ENCODE results near the gene DYNC1LI2.
"Not testable (repeated sequence)": the region's sequence is repeated elsewhere in the genome, so short reads cannot be mapped to it uniquely, and the experiment has no call there.

DYNC1LI2 gene

GRCh38 chr16:66751303-66751991, at the start of gene DYNC1LI2:
DYNC1LI2 (minus strand) TSS chr16:66751609; CDS start chr16:66751591, 18 bp downstream.
- DNase-seq (ENCODE audit: low read depth) = no peak

GRCh38 chr16:66800856-66801255, 49.4 kb upstream of the DYNC1LI2 start:
- no peak for DNase-seq (ENCODE audit: low read depth)

GRCh38 chr16:66798161-66798560, 46.8 kb upstream of the DYNC1LI2 start:
- no peak for DNase-seq (ENCODE audit: low read depth)

- DNase-seq (ENCODE audit: low read depth) = not testable (repeated sequence)
Measured at GRCh38 chr16:66793984-66794383, 42.6 kb upstream of the DYNC1LI2 start.

GRCh38 chr16:66790130-66790733, 38.8 kb upstream of the DYNC1LI2 start:
- no peak for DNase-seq (ENCODE audit: low read depth)

GRCh38 chr16:66787427-66787826, 36.0 kb upstream of the DYNC1LI2 start:
- no peak for DNase-seq (ENCODE audit: low read depth)

- no peak for DNase-seq (ENCODE audit: low read depth)
Measured at GRCh38 chr16:66786551-66786950, 35.1 kb upstream of the DYNC1LI2 start.

- no peak for DNase-seq (ENCODE audit: low read depth)
Measured at GRCh38 chr16:66776457-66776856, 25.0 kb upstream of the DYNC1LI2 start.

- no peak for DNase-seq (ENCODE audit: low read depth)
Measured at GRCh38 chr16:66774981-66775380, 23.6 kb upstream of the DYNC1LI2 start.

GRCh38 chr16:66758086-66758485, 6.7 kb upstream of the DYNC1LI2 start:
- no peak for DNase-seq (ENCODE audit: low read depth)

- no peak for DNase-seq (ENCODE audit: low read depth)
Measured at GRCh38 chr16:66754819-66755218, 3.4 kb upstream of the DYNC1LI2 start.

GRCh38 chr16:66754211-66754610, 2.8 kb upstream of the DYNC1LI2 start:
- DNase-seq (ENCODE audit: low read depth) = no peak

- no peak for DNase-seq (ENCODE audit: low read depth)
Measured at GRCh38 chr16:66752958-66753357, 1.5 kb upstream of the DYNC1LI2 start.

GRCh38 chr16:66752379-66752778, 970 bp upstream of the DYNC1LI2 start:
- DNase-seq (ENCODE audit: low read depth) = no peak

- no peak for DNase-seq (ENCODE audit: low read depth)
Measured at GRCh38 chr16:66751992-66752322, 548 bp upstream of the DYNC1LI2 start.

- no peak for DNase-seq (ENCODE audit: low read depth)
Measured at GRCh38 chr16:66751053-66751302, 431 bp downstream of the DYNC1LI2 start.

GRCh38 chr16:66750279-66751052, 943 bp downstream of the DYNC1LI2 start:
- DNase-seq (ENCODE audit: low read depth) = no peak

GRCh38 chr16:66746682-66747081, 4.7 kb downstream of the DYNC1LI2 start:
- no peak for DNase-seq (ENCODE audit: low read depth)

GRCh38 chr16:66746048-66746447, 5.4 kb downstream of the DYNC1LI2 start:
- no peak for DNase-seq (ENCODE audit: low read depth)

GRCh38 chr16:66741950-66742808, 9.2 kb downstream of the DYNC1LI2 start:
- DNase-seq (ENCODE audit: low read depth) = no peak

- peak; percentile 59 for DNase-seq (ENCODE audit: low read depth)
Measured at GRCh38 chr16:66741169-66741900, 10.1 kb downstream of the DYNC1LI2 start.

- no peak for DNase-seq (ENCODE audit: low read depth)
Measured at GRCh38 chr16:66740533-66740932, 10.9 kb downstream of the DYNC1LI2 start.

All from non-pigmented ciliary epithelial cell (primary cell).